ENCODE data around the gene AZI2.

The AZI2 gene, protein sequence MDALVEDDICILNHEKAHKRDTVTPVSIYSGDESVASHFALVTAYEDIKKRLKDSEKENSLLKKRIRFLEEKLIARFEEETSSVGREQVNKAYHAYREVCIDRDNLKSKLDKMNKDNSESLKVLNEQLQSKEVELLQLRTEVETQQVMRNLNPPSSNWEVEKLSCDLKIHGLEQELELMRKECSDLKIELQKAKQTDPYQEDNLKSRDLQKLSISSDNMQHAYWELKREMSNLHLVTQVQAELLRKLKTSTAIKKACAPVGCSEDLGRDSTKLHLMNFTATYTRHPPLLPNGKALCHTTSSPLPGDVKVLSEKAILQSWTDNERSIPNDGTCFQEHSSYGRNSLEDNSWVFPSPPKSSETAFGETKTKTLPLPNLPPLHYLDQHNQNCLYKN

DNA sequence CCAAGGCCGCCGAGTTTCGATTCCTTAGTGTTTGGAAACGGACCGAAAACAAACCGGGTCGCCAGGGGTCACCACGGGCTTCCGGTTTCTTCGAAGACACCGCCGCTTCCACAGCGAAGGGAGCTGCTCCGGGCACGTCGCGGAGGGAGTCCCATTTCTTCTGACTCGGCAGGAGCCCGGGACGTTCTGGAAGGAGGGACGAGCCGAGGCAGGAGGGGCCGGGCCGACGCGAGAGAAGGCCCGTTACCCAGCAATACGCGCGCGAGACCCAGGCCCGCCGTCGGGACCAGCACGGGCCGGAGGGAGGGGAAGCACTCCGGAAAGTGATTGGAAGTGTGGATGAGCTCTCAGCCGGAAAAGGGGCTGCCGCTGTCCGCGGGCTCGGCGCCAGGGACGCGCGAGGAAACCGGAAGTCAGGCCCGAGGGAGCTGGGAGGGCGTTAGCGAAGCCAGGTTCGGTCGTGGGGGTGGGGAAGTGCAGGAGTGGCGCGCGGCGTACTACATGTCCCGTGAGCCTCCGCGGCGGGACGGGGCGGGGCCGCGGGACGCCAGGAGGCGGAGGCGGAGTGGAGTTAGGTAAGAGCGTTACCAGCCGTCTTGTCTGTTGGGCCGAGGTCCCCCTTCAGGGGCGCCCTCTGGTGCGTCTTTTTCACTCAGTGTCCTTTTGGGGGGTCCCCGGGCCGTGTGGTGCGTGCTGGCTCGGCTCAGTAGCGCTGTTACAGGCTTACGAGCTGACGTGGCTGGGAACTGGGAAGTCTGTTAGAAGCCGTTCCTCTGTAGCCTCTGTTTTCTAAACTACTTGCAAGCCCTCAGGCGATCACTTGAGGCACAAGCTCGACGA is at the start of gene AZI2, which contains the start of gene ZCWPW2:
Gene AZI2 (minus strand): TSS at position 196 of the 840 bp plus-strand sequence. CDS start 8,207 bp downstream, outside the sequence.
Gene ZCWPW2 (plus strand): TSS at position 93 of the 840 bp plus-strand sequence. CDS start 64,348 bp downstream, outside the sequence.
- peak; percentile 79 for DNase-seq (ENCODE audit: low read depth)
- TF ChIP-seq, protein P1, sequence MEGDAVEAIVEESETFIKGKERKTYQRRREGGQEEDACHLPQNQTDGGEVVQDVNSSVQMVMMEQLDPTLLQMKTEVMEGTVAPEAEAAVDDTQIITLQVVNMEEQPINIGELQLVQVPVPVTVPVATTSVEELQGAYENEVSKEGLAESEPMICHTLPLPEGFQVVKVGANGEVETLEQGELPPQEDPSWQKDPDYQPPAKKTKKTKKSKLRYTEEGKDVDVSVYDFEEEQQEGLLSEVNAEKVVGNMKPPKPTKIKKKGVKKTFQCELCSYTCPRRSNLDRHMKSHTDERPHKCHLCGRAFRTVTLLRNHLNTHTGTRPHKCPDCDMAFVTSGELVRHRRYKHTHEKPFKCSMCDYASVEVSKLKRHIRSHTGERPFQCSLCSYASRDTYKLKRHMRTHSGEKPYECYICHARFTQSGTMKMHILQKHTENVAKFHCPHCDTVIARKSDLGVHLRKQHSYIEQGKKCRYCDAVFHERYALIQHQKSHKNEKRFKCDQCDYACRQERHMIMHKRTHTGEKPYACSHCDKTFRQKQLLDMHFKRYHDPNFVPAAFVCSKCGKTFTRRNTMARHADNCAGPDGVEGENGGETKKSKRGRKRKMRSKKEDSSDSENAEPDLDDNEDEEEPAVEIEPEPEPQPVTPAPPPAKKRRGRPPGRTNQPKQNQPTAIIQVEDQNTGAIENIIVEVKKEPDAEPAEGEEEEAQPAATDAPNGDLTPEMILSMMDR (conservative IDR thresholded peaks at IDR 0.05; ENCODE audit: low read depth, low read length) = no peak
- peak within 1 kb of the TSS; percentile 89 for H3K4me3 ChIP-seq (ENCODE audit: low read length)

DNA sequence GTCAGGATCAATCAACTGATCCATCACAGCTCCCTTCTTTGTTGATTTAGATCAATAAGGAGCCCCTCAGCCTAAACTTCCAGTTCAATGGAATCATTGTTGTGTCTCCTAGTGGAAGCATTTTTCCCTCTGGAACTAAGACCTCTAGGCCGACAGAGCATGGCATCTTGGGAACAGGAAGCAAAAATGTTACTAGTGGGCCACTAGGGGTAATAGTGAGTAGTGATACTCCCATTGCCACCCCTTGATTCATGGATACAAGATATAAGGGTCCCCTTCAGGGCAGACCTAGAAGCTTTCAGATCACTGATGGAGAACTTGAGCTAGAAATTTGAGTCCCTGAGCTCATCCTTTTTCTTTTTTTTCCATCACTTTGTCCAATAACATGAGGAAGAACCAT is 40.4 kb upstream of the AZI2 start:
- no peak overlapping the region for H3K4me3 ChIP-seq (ENCODE audit: low read length)
- DNase-seq (ENCODE audit: low read depth) = no peak
- TF ChIP-seq, protein P1 (conservative IDR thresholded peaks at IDR 0.05; ENCODE audit: low read depth, low read length) = no peak

DNA sequence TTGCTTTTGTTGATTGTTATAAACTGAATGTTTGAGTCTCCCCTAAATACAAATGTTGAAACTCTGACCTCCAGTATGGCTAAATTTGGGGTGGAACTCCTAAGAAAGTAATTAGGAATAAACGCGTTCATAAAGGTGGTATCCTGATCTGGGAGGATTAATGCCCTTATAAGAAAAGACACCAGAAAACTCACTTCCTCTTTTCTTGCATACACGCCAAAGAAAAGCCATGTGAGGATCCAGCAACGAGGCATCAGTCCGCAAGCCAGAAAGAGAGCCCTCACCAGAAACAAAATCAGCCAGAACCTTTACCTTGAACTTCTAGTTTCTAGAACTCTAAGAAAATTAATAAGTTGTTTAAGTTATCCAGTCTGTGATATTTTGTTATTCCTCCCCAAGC is 37.4 kb upstream of the AZI2 start:
- TF ChIP-seq, protein P1 (conservative IDR thresholded peaks at IDR 0.05; ENCODE audit: low read depth, low read length) = no peak
- no peak overlapping the region for H3K4me3 ChIP-seq (ENCODE audit: low read length)
- DNase-seq (ENCODE audit: low read depth) = no peak

DNA sequence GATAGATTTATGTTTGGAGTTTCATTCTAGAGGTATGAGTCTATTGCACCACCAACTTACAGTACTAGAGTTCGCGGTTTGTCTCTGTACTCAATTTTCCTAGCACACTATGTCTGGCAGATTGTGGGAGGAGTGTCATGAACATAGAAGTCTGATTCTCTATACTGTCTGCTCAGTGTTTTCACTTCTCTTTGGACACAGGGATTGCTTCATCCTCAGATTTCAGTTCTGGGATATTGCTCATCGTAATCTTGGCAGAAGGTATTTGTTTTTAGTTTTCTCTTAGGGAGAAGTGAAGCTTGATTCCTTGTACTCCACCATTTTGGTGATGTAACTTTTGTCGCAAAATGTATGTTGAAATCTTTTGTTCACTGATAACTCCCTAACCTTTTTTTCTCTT is 27.8 kb upstream of the AZI2 start:
- TF ChIP-seq, protein P1 (conservative IDR thresholded peaks at IDR 0.05; ENCODE audit: low read depth, low read length) = no peak
- no peak for DNase-seq (ENCODE audit: low read depth)
- no peak overlapping the region for H3K4me3 ChIP-seq (ENCODE audit: low read length)

DNA sequence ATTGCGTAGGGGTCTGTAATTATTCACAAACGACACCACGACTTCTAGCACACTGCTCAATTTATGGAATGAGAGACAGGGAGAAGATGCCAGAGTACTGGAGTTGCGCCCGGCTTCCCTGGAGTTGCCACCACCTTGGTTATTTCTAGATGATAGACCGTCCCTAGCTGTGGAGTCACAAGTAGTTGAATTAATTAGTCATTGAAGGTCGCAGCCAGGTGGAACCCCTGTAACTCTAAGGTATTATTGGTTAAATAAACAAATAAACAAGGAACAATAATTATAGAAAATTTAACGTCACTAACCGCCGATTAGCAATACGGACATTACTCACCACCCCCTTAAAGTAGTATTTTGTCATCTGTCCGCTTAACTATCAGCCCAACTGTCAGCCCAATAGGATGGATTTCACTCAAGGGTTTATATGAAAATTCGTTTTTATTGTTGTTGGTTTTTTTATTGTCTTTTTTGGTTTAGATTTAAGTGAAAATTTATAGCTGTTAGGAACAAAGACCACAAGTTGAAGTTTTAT is 911 bp upstream of the AZI2 start:
- TF ChIP-seq, protein P1 (conservative IDR thresholded peaks at IDR 0.05; ENCODE audit: low read depth, low read length) = no peak
- peak overlapping the region; percentile 89 for H3K4me3 ChIP-seq (ENCODE audit: low read length)
- DNase-seq (ENCODE audit: low read depth) = no peak

DNA sequence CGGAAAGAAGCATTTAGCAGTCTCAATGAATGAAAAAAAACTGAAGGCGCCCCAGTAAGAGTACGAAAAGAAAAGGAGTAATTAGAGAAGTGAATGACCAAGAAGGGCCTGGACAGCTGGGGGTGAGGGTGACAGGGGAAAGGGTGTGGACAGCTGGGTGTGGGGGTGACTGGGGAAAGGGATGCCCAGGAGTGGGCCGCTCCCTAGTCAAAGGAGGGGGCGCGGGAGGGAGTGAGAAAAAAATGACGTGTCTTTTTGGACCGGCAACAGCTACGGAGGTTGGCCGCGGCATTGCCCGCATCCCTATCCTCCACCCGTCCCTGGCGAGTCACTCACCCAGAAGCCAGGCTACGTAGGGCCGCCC is 377 bp downstream of the AZI2 start:
- peak overlapping the region; percentile 89 for H3K4me3 ChIP-seq (ENCODE audit: low read length)
- TF ChIP-seq, protein P1 (conservative IDR thresholded peaks at IDR 0.05; ENCODE audit: low read depth, low read length) = no peak
- DNase-seq (ENCODE audit: low read depth) = no peak
